Measurements from ENCODE around the gene SERBP1.

DNA sequence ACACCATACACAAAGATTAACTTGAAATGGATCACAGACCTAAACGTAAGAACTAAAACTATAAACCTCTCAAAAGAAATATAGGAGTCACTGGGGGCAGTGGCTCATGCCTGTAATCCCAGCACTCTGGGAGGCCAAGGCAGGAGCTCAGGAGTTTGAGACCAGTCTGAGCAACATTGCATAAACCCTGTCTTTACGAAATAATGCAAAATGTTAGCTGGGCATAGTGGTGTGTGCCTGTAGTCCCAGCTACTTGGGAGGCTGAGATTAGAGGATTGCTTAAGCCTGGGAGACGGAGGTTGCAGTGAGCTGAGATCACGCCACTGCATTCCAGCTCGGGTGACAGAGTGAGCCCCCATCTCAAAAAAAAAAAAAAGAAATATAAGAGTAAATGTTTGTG lies 46.7 kb upstream of the SERBP1 start:
- TF ChIP-seq, protein P1, sequence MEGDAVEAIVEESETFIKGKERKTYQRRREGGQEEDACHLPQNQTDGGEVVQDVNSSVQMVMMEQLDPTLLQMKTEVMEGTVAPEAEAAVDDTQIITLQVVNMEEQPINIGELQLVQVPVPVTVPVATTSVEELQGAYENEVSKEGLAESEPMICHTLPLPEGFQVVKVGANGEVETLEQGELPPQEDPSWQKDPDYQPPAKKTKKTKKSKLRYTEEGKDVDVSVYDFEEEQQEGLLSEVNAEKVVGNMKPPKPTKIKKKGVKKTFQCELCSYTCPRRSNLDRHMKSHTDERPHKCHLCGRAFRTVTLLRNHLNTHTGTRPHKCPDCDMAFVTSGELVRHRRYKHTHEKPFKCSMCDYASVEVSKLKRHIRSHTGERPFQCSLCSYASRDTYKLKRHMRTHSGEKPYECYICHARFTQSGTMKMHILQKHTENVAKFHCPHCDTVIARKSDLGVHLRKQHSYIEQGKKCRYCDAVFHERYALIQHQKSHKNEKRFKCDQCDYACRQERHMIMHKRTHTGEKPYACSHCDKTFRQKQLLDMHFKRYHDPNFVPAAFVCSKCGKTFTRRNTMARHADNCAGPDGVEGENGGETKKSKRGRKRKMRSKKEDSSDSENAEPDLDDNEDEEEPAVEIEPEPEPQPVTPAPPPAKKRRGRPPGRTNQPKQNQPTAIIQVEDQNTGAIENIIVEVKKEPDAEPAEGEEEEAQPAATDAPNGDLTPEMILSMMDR (IDR thresholded peaks at IDR 0.05) = no peak
- no peak for TF ChIP-seq POLR2A (IDR thresholded peaks at IDR 0.05)
- no peak for TF ChIP-seq EP300 (IDR thresholded peaks at IDR 0.05)
